Thyroid gland (tissue), 4 donors: Measurements from ENCODE around the gene ZFP1.

ENCODE experiments used
- POLR2A ChIP-seq, 2 donors: fragments of 450-650 bp; IDR thresholded peaks; one replicate each; pipeline ENCODE4 v1.6.1; 2017; ENCODE audit warnings: antibody characterized with exemption in 2 of 2, mild to moderate bottlenecking in 2 of 2, moderate library complexity in 1 of 2
- TF ChIP-seq, protein P1 (sequence below), 6 experiments: fragments of 200-600 bp in 3 of 6; fragments of 450-650 bp in 3 of 6; sonication (generic) in 3 of 6; IDR thresholded peaks; one replicate each; pipeline ENCODE4 v1.5.1; 2016 to 2019; ENCODE audit warnings: antibody characterized with exemption in 6 of 6, mild to moderate bottlenecking in 2 of 6, inconsistent platforms in 1 of 6, moderate library complexity in 1 of 6

DNA sequence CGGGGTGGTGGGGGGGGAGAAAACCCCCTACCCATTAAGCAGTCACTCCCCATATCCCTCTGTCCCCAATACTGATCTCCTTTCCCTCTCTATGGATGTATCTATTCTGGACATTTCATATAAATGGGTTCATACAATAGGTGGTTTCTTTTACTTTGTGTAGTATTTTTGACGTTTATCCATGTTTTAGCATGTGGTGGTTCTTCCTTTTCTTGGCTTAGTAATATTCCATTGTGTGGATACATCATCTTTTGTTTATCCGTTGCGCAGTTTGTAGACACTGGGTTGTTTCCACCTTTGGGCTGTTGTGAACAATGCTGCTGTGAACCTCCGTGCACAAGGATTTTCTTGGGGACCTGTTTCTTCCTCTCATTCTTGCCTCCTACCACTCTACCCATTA, 44.3 kb upstream of the ZFP1 start:
- TF ChIP-seq POLR2A (IDR thresholded peaks at IDR 0.05): no peak
- TF ChIP-seq, protein P1, sequence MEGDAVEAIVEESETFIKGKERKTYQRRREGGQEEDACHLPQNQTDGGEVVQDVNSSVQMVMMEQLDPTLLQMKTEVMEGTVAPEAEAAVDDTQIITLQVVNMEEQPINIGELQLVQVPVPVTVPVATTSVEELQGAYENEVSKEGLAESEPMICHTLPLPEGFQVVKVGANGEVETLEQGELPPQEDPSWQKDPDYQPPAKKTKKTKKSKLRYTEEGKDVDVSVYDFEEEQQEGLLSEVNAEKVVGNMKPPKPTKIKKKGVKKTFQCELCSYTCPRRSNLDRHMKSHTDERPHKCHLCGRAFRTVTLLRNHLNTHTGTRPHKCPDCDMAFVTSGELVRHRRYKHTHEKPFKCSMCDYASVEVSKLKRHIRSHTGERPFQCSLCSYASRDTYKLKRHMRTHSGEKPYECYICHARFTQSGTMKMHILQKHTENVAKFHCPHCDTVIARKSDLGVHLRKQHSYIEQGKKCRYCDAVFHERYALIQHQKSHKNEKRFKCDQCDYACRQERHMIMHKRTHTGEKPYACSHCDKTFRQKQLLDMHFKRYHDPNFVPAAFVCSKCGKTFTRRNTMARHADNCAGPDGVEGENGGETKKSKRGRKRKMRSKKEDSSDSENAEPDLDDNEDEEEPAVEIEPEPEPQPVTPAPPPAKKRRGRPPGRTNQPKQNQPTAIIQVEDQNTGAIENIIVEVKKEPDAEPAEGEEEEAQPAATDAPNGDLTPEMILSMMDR (IDR thresholded peaks at IDR 0.05): no peak
